Ovary (tissue), 3 donors: Measurements from ENCODE around the gene TBC1D8.

ENCODE experiments used
- POLR2A ChIP-seq: fragments of 450-650 bp; IDR thresholded peaks from one replicate; pipeline ENCODE4 v1.6.1; 2017; ENCODE audit warnings: antibody characterized with exemption, mild to moderate bottlenecking, moderate library complexity
- TF ChIP-seq, protein P1 (sequence below), 3 donors: fragments of 450-650 bp in 2 of 3; fragments of 200-600 bp in 1 of 3; IDR thresholded peaks; one replicate each; pipeline versions ENCODE4 v1.5.1 to v1.8.0; 2016 to 2022; ENCODE audit warnings: antibody characterized with exemption in 3 of 3, mild to moderate bottlenecking in 1 of 3
- donor health status: DM: no; HTN: no; CAD: no.

DNA sequence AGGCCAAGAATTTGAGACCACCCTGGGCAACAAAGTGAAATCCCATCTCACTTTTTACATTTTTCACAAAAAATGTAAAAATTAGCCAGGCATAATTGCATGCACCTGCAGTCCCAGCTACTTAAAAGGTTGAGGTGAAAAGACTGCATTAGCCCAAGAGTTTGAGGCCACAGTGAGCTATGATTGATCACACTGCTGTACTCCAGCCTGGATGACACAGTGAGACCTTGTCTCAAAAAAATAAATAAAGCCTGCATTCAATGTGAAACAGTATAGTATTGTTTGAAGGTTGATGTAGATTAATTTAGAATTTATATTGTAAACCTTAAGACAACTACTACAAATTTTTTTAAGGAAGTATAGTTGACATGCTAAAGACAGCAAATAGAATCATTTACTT is 53.5 kb downstream of the TBC1D8 start:
- TF ChIP-seq, protein P1, sequence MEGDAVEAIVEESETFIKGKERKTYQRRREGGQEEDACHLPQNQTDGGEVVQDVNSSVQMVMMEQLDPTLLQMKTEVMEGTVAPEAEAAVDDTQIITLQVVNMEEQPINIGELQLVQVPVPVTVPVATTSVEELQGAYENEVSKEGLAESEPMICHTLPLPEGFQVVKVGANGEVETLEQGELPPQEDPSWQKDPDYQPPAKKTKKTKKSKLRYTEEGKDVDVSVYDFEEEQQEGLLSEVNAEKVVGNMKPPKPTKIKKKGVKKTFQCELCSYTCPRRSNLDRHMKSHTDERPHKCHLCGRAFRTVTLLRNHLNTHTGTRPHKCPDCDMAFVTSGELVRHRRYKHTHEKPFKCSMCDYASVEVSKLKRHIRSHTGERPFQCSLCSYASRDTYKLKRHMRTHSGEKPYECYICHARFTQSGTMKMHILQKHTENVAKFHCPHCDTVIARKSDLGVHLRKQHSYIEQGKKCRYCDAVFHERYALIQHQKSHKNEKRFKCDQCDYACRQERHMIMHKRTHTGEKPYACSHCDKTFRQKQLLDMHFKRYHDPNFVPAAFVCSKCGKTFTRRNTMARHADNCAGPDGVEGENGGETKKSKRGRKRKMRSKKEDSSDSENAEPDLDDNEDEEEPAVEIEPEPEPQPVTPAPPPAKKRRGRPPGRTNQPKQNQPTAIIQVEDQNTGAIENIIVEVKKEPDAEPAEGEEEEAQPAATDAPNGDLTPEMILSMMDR (IDR thresholded peaks at IDR 0.05): no peak
- TF ChIP-seq POLR2A: no peak
